ENCODE data around the gene HAGH.

The HAGH gene

DNA sequence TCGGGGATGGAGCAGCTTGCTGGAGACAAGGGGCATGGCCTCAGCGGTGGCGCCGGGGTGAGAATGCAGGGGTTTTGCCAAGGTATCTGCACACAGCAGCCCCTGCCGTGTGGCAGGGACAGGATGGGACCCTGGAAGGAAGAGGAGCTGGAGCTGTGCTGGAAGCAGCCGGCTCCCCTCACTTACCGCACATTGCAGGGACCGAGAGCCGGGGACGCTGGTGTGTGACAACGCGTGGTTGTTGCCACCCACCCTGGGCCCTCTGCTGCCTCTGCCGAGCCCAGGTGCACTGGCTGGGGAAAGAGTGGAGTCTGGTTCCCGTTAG lies 40.8 kb downstream of the HAGH start:
- Histone ChIP-seq H3K27me3 (ENCODE audit: insufficient read depth, poor library complexity, severe bottlenecking) (no peaks in the 10 kb centered on the region), H3K4me3 (replicated peaks; ENCODE audit: insufficient read depth, low read length) (no peak overlapping the region), H3K27ac (replicated peaks) (no peak overlapping the region)
- no peak for DNase-seq (ENCODE audit: low read depth in 1 of 2, low spot score in 1 of 2)
- TF ChIP-seq, protein P1, sequence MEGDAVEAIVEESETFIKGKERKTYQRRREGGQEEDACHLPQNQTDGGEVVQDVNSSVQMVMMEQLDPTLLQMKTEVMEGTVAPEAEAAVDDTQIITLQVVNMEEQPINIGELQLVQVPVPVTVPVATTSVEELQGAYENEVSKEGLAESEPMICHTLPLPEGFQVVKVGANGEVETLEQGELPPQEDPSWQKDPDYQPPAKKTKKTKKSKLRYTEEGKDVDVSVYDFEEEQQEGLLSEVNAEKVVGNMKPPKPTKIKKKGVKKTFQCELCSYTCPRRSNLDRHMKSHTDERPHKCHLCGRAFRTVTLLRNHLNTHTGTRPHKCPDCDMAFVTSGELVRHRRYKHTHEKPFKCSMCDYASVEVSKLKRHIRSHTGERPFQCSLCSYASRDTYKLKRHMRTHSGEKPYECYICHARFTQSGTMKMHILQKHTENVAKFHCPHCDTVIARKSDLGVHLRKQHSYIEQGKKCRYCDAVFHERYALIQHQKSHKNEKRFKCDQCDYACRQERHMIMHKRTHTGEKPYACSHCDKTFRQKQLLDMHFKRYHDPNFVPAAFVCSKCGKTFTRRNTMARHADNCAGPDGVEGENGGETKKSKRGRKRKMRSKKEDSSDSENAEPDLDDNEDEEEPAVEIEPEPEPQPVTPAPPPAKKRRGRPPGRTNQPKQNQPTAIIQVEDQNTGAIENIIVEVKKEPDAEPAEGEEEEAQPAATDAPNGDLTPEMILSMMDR (IDR thresholded peaks at IDR 0.05; ENCODE audit: insufficient read depth, low read length) = no peak
- no peak for TF ChIP-seq POLR2AphosphoS5 (IDR thresholded peaks at IDR 0.05; ENCODE audit: low read depth)
- TF ChIP-seq, protein P2, sequence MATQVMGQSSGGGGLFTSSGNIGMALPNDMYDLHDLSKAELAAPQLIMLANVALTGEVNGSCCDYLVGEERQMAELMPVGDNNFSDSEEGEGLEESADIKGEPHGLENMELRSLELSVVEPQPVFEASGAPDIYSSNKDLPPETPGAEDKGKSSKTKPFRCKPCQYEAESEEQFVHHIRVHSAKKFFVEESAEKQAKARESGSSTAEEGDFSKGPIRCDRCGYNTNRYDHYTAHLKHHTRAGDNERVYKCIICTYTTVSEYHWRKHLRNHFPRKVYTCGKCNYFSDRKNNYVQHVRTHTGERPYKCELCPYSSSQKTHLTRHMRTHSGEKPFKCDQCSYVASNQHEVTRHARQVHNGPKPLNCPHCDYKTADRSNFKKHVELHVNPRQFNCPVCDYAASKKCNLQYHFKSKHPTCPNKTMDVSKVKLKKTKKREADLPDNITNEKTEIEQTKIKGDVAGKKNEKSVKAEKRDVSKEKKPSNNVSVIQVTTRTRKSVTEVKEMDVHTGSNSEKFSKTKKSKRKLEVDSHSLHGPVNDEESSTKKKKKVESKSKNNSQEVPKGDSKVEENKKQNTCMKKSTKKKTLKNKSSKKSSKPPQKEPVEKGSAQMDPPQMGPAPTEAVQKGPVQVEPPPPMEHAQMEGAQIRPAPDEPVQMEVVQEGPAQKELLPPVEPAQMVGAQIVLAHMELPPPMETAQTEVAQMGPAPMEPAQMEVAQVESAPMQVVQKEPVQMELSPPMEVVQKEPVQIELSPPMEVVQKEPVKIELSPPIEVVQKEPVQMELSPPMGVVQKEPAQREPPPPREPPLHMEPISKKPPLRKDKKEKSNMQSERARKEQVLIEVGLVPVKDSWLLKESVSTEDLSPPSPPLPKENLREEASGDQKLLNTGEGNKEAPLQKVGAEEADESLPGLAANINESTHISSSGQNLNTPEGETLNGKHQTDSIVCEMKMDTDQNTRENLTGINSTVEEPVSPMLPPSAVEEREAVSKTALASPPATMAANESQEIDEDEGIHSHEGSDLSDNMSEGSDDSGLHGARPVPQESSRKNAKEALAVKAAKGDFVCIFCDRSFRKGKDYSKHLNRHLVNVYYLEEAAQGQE (IDR thresholded peaks at IDR 0.05; ENCODE audit: insufficient replicate concordance, low read depth) = no peak
- TF ChIP-seq GABPA (IDR thresholded peaks at IDR 0.05; ENCODE audit: low read depth) = no peak
- no peak for TF ChIP-seq SPI1 (IDR thresholded peaks at IDR 0.05; ENCODE audit: borderline replicate concordance, low read depth)

- H3K27me3 ChIP-seq (ENCODE audit: insufficient read depth, poor library complexity, severe bottlenecking) = no peaks in the 10 kb centered on the region
- TF ChIP-seq POLR2AphosphoS5 (IDR thresholded peaks at IDR 0.05; ENCODE audit: low read depth) = no peak
- H3K27ac ChIP-seq (replicated peaks) = no peak overlapping the region
- no peak overlapping the region for H3K4me3 ChIP-seq (replicated peaks; ENCODE audit: insufficient read depth, low read length)
- no peak for DNase-seq (ENCODE audit: low read depth in 1 of 2, low spot score in 1 of 2)
Measured at GRCh38 chr16:1784977-1785845, 41.4 kb downstream of the HAGH start.

DNA sequence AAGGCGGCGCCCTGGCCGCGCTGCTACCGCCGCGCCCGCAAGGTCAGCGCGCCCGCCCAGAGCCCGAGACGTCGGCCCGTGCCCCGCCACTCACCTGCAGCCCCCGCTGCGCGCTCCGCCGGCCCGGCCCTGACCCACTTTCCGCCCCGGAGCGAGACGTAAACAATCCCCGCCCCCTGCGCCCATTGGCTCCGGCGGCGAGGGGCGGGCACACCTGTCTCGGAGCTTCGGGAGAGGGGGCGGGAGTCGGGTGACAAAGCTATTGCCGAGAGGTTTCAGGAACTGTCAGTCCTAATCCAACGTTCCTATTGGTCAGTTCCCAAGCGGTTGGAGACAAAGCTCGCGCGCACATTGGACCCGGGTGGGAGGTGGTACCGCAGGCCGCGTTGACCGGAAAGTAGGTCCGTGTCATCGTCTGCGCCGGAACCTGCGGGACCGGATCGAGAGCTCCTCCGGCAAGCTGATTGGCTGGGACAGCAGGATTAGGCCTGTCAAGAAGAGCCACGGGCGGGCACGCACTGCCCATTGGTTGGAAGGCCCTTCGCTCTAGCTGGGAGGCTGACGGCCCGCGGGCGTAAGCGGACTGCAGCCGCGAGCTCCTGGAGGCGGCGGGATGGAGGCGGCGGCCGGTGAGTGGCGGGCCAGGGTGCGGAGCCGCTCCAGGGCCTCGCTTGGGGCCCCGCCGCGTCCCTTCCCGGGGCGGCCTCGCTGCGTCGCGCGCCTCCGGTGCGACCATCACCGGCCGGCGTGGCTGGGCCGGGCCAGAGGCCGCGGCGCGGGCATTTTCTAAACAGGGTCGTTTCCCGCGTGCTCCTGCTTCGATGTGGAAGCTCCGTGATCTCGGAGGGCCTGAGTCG lies 44.0 kb downstream of the HAGH start, which contains the start of the genes NUBP2 and SPSB3:
Gene NUBP2 (plus strand): TSS at position 553 of the 857 bp plus-strand sequence. CDS start 61 bp downstream, at position 614.
Gene SPSB3 (minus strand): TSS at position 164 of the 857 bp plus-strand sequence. CDS start 1,088 bp downstream, outside the sequence.
- Histone ChIP-seq H3K27me3 (ENCODE audit: insufficient read depth, poor library complexity, severe bottlenecking) (no peaks in the 10 kb centered on the region), H3K27ac (replicated peaks) (peak within 1 kb of the TSS; percentile 79), H3K4me3 (replicated peaks; ENCODE audit: insufficient read depth, low read length) (peak within 1 kb of the TSS; percentile 95)
- TF ChIP-seq GABPA (IDR thresholded peaks at IDR 0.05; ENCODE audit: low read depth) (peak; percentile 97), POLR2AphosphoS5 (IDR thresholded peaks at IDR 0.05; ENCODE audit: low read depth) (no peak), SPI1 (IDR thresholded peaks at IDR 0.05; ENCODE audit: borderline replicate concordance, low read depth) (no peak)
- TF ChIP-seq, protein P1 (IDR thresholded peaks at IDR 0.05; ENCODE audit: insufficient read depth, low read length) = no peak
- peak; percentile 100 for DNase-seq (ENCODE audit: low read depth in 1 of 2, low spot score in 1 of 2)

DNA sequence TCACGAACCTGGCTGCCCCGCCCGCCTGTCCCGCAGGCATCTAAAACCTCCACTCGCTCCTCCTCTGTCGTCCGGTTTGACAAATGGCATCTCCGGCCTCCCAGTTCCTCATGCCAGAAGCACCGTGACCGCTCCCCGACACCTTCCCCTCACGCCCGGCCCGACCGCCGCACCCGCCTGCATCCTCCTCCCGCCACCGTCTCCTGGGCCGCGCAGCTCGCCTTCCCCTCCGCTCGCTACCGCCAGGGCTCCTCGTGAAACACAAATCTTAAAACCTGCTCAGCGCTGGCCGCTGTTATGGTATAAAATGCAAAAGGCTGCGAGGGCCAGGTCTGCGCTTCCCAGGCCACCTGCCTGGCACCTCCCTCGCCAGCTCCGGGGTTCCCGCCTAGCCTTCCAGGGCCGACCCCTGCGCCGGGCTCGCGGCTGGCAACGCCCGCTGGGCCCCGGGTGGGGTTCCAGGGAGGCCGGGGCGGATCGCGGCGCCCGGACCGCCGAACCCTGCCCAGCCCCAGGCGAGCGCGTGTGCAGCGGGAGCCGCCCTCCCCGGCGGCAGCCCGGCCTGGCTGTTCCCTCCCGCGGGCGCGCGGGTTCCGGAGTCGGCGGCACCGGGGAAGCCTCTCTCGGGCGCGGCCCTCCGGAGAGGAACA lies 44.7 kb downstream of the HAGH start:
- TF ChIP-seq, protein P1 (IDR thresholded peaks at IDR 0.05; ENCODE audit: insufficient read depth, low read length) = no peak
- TF ChIP-seq GABPA (IDR thresholded peaks at IDR 0.05; ENCODE audit: low read depth) (no peak), SPI1 (IDR thresholded peaks at IDR 0.05; ENCODE audit: borderline replicate concordance, low read depth) (no peak), POLR2AphosphoS5 (IDR thresholded peaks at IDR 0.05; ENCODE audit: low read depth) (no peak; the same call in 1 of the 2 replicates)
- TF ChIP-seq, protein P2 (IDR thresholded peaks at IDR 0.05; ENCODE audit: insufficient replicate concordance, low read depth) = no peak
- Histone ChIP-seq H3K27ac (replicated peaks) (peak overlapping the region; percentile 71), H3K4me3 (replicated peaks; ENCODE audit: insufficient read depth, low read length) (peak overlapping the region; percentile 95), H3K27me3 (ENCODE audit: insufficient read depth, poor library complexity, severe bottlenecking) (no peaks in the 10 kb centered on the region)
- DNase-seq (ENCODE audit: low read depth in 1 of 2, low spot score in 1 of 2) = peak in 1 of 2 experiments; percentile 60

All from HL-60 (cell line).